ENCODE data around the gene IGF2.
A peak's percentile ranks its signal among the peaks of the same experiment; 100 is the strongest.

IGF2 gene

GRCh38 chr11:2091786-2092463 is 47.3 kb downstream of the IGF2 start:
- TF ChIP-seq CTCF (IDR thresholded peaks at IDR 0.05; ENCODE audit: extremely low read depth, missing control alignments), result no peak
- DNase-seq (ENCODE audit: low spot score), result no peak

- TF ChIP-seq CTCF (IDR thresholded peaks at IDR 0.05; ENCODE audit: extremely low read depth, missing control alignments), result no peak
Measured at GRCh38 chr11:2091112-2091746, 48.0 kb downstream of the IGF2 start.

GRCh38 chr11:2090172-2091111 is 48.7 kb downstream of the IGF2 start:
- DNase-seq (ENCODE audit: low spot score), result no peak
- no peak for TF ChIP-seq CTCF (IDR thresholded peaks at IDR 0.05; ENCODE audit: extremely low read depth, missing control alignments)

More at GRCh38 chr11:2091112-2091746, 48.0 kb downstream of the IGF2 start:
- DNase-seq (ENCODE audit: low spot score), result no peak

- peak; percentile 49 for DNase-seq (ENCODE audit: low spot score)
- no peak for TF ChIP-seq CTCF (IDR thresholded peaks at IDR 0.05; ENCODE audit: extremely low read depth, missing control alignments)
Measured at GRCh38 chr11:2089536-2090165, 49.5 kb downstream of the IGF2 start.

GRCh38 chr11:2088746-2089535 is 50.2 kb downstream of the IGF2 start:
- no peak for DNase-seq (ENCODE audit: low spot score)
- no peak for TF ChIP-seq CTCF (IDR thresholded peaks at IDR 0.05; ENCODE audit: extremely low read depth, missing control alignments)

- no peak for TF ChIP-seq CTCF (IDR thresholded peaks at IDR 0.05; ENCODE audit: extremely low read depth, missing control alignments)
- no peak for DNase-seq (ENCODE audit: low spot score)
Measured at GRCh38 chr11:2088284-2088683, 50.9 kb downstream of the IGF2 start.
